NCI-H748 treated with DMSO at 0.1 percent for 48 hours (cell line): ENCODE results near the gene RELL1.

Experiments used
- DNase-seq: peaks from one replicate; lab custom pipeline; 2025; lab: John Stamatoyannopoulos, UW

Gene RELL1

GRCh38 chr4:37635155-37635554 lies 51.0 kb downstream of the RELL1 start:
- no peak for DNase-seq

GRCh38 chr4:37634180-37634579 lies 52.0 kb downstream of the RELL1 start:
- no peak for DNase-seq

DNA sequence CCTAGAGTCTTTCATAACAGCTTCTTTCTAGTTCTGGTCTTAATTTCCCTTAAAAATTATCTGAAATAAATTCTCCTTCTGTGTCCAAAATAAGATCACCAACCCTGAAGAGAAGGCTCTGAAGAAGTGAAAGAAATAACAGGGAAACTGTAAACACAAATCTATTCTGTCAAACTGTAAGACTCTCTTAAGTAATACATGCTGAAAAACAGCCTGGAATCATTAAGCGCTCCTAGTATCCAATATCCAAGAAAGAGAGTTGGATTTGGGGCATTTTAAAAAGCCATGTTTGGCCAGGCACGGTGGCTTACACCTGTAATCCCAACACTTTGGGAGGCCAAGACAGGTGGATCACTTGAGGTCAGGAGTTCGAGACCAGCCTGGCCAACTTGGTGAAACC lies 53.3 kb downstream of the RELL1 start:
- DNase-seq: no peak

DNA sequence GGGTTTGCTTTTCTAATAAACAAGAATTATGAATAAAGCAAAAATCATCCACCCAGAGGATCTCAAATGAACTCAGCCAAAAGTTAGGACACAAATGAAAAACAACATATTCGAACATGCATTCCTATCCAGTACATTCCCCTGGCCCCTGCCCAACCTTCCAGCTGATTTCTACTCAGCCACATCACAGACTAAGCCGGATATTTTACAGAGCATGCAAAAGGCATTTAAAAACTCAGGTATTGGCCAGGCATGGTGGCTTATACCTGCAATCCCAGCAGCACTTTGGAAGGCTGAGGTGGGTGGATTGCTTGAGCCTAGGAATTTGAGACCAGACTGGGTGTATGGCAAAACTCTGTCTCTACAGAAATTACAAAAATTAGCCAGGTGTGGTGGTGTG lies 54.6 kb downstream of the RELL1 start:
- no peak for DNase-seq

DNA sequence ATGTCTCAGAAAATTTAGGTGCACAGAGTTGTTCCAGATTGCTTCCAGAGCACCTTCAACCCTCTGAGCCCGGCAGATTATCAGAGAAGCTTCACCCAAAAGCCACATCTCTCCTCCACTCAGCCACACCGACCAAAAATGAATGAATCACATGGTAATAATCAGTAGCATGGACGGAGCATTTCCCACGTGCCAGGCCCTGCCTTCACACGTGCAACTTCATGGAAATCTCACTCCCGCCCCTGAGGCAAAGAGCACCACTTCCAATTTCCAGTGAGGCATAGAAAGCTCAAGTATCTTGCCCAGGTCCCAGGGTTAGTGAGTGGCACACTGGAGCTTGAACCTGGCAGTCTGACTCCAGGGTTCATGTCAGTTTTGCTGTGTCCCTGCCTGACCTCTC lies 56.5 kb downstream of the RELL1 start:
- no peak for DNase-seq

GRCh38 chr4:37628977-37629609 lies 57.1 kb downstream of the RELL1 start:
- no peak for DNase-seq

GRCh38 chr4:37627263-37627662 lies 58.9 kb downstream of the RELL1 start:
- DNase-seq: no peak

GRCh38 chr4:37625499-37625898 lies 60.7 kb downstream of the RELL1 start:
- no peak for DNase-seq

GRCh38 chr4:37623940-37624339 lies 62.2 kb downstream of the RELL1 start:
- no peak for DNase-seq

DNA sequence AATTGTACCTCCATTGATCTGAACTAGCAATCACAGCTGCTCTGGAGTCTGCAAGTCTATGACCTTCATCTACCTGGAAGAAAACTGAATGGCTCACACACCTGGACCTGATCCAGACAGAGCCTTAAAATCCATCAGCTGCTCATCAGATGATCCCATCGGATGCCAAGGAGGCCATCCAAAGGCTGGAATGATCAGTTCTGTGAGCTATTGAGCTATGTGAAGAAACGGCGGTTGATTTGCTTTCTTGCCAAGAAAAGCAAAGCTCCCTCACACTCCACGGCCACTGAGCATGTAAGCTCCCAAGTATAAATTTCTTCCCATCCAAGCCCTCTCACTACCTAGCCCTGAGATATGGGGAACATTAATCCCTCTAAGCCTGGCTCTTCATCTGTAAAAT lies 63.1 kb downstream of the RELL1 start:
- no peak for DNase-seq

- DNase-seq: no peak
Observed at GRCh38 chr4:37620176-37620575, 66.0 kb downstream of the RELL1 start.

DNA sequence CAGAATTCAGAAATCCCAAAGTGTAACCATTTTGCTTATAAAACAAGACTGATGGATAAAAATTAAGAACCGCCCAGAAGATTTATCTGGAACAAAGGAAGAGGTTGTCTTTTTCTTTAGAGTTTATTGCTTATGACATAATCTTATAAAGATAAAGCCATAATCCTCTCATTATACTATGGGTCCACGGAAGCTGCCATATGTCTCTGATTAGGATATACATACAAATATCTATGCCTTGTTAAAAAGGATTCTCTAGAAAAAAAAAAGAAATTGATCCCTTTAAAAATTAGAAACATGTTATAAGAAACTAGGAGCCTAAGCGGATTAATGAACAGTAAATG lies 70.5 kb downstream of the RELL1 start:
- DNase-seq: no peak

DNA sequence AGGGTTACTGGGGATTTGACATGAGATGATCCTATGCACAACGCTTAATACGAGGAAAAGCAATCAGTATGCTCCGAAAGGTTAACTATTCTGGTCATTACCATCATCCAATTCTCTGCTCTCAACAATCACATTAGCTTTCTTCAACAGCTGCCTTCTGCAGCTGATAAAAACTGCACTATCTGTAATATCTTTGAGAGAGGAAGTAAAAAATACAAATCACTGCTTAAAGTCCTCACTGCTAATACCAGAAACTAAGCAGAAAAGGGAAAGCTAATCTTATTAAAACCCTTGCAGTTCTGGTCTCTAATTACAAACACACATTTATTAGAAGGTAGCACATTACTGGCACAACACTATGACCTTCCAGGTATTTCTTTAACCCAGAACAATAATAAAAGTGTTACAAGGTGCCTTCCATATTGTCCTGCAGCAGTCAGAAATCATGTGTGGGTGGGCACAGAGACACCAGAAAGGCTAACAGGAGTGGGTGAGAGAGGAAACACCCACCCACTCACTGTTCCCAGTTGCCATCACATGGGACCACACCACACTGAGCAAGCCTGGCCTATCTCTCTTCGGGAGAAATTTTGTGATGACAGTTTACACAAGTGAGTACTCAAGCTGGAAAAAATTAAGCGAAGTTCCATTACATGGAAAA lies 71.0 kb downstream of the RELL1 start:
- DNase-seq: no peak

DNA sequence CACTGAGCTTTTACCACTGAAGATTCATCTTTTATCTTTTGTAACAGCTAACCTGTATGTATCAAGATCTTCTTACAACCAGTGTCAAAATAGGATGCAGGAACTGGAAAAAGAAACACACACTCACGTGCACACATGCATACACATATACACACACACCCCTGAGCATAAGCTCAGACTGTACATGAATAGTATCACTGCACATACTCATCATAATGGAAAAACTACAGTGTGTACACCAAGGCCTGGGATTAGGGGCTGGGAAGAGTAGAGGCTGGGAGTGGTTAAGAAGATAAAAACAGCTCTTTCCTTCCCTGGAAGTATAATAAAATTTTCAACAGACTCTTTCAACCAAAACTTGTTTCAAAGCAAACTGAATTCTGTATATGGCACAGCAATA lies 73.4 kb downstream of the RELL1 start:
- no peak for DNase-seq

DNA sequence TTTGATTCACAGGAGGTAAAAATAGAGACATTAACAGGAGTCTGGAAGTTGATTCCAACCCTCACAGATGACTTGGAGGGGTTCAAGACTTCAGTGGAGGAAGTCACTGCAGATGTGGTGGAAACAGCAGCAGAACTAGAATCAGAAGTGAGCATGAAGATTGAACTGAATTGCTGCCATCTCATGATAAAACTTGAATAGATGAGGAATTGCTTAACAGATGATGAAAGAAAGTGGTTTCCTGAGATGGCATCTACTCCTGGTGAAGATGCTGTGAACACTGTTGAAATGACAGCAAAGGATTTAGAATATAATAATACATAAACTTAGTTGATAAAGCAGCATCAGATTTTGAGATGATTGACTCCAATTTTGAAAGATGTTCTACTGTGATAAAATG lies 76.5 kb downstream of the RELL1 start:
- no peak for DNase-seq

DNA sequence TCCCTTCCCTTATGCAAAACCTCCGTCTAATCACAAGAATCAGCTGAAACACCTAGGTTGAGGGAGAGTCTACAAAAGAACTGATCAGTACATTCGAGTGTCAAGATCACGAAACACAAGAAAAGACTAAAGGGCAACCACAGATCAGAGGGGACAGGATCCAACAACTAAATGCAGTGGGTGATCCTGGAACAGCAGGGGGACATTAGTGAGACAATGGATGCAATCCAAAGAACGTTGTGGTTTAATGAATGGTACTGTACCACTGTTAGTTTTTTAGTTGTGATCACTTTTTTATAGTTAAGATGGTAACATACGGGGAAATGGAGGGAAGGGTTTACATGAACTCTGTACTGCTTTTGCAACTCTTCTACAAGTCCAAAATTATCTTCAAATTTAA lies 79.2 kb downstream of the RELL1 start:
- no peak for DNase-seq

DNA sequence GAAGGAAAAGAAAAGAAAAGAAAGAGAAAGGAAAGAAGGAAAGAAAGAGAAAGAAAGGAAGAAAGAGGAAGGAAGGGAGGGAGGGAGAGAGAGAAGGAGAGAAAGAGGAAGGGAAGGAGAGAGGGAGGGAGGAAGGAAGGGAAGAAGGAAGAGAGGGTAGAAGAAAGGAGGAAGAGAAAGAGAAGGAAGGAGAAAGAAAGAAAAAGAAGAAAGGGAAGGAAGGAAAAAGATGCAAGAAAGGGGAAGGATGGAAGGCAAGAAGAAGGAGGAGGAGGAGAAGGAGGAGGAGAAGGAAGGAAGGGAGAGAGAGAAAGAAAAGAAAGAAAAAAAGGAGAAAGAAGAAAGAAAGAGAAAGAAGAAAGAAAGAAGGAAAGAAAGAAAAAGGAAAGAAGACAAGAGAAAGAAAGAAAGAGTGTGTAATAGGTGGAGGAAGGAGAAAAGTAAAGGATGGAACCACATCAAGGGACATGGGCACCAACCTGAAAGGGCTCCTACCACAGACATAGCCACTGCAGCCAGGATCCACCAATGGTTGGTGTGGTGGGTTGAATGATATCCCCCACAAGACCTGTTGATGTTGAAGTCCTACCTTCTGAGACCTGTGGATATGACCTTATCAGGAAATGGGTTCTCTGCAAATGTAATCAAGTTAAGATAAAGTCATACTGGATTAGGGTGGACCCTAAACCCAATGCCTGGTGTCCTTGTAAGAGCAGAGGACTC lies 80.2 kb downstream of the RELL1 start:
- DNase-seq: no peak

DNA sequence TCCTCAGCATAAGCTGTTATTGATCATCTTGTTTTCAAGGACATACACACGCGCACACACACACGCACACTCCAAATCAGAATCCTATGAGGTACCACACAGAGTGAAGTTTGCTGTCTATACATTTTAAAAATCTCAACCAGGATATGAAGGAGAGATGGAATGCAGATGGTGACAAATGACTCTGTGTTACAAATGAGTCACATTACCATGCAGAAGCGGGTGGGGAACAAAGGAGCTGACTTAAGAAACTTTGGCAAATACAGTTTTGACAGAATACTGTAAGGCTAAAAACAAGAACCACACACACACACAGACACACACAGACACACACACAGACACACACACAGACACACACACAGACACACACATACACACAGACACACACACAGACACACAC lies 81.7 kb downstream of the RELL1 start:
- no peak for DNase-seq

- no peak for DNase-seq
Observed at GRCh38 chr4:37603711-37604110, 82.5 kb downstream of the RELL1 start.

DNA sequence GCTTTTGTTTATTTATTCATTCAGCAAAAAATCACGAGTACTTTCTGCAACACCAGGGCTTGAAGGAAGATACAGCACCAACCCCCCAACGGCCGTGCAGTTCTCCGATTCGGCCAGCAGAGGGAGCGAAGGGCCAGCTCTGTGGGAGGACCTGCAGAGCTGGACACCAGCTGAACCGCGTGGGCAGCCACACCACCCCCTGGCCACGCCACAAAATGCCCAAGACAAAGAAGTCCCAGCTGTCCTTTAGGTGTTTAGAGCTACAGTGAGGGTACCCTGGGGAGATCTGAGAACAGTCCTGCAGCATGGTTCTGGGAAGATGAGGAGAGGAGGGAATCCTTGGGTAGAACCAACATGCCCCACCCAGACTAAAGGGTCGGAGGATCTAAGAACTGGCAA lies 83.1 kb downstream of the RELL1 start:
- DNase-seq: peak; percentile 12

DNA sequence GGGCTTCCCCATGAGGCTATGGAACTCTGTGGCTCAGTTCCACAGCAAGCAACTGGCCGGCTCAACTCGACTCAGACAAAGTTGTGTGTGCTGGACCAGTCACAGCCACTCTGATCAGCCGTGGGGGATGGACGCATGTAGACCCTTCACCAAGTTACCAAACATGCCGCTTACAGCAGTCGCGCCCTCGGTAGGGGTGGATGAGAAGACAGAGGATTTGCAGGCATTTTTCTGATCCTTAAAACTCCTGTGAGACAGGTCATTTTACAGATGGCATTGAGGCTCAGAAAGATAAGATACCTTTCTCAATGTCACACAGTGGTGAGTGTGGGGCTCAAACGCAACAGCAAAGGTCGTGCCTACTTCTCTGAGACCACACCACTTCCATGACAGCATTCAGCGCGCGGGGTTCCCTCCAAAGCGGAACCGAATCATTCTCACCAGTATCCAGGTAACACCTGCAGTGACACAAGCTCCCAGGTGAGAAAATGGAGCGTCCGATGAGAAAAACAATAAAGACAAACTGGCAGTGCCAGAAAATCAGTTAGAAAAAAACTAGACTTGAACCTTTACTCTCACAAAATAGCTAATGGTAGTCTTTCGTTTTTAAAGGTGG lies 83.6 kb downstream of the RELL1 start:
- no peak for DNase-seq

DNA sequence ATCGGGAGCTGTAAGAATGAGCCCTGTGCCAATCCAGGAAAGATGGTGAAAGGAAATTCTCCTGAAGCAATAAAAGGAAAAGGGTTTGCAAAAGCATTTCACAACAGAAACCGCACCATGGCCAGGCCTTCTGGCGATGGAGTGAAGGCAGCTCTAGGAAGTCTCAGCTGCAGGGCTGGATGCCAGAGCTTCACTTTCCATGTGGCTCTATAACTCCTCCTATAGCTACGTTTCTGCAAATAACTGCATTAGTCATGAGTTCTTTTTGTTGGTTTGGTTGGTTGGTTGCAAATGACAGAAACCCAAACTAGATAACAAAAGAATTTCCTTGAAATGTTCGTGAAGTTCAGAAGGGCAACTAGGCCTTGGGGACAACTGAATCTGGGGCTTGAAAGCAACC lies 84.6 kb downstream of the RELL1 start:
- no peak for DNase-seq

- DNase-seq: no peak
Observed at GRCh38 chr4:37599092-37599790, 86.9 kb downstream of the RELL1 start.
